ENCODE measurements around the gene CENPW. TPM values are rescaled to one million over a fixed set of nuclear protein-coding genes. Genes with fewer than 3 reads are reported as not detected.

The CENPW gene
- 11.5 to 17.0 TPM (median 12.1 TPM) in 3 replicates for total RNA-seq
- long read RNA-seq, transcript CENPW-203 (3 exons, 750 nt) = major isoform, 10 of 12 reads
- long read RNA-seq, partial matches to known transcripts = 0 of 12 reads
- long read RNA-seq, other reads (novel, unspliced or antisense) = 0 of 12 reads

- Mint-ChIP-seq H3K36me3 (ENCODE audit: low read depth) (no peaks in the 10 kb centered on the region), H3K27me3 (ENCODE audit: low read depth) (no peaks in the 10 kb centered on the region), H3K4me3 (ENCODE audit: unreplicated experiment) (no peak within 1 kb of the TSS), H3K4me1 (ENCODE audit: low read depth) (peaks cover 21% of the 10 kb centered on the region), H3K27ac (ENCODE audit: unreplicated experiment) (no peak within 1 kb of the TSS), H3K9me3 (ENCODE audit: low read depth) (no peaks in the 10 kb centered on the region)
- TF ChIP-seq CTCF (IDR thresholded peaks at IDR 0.05) = peak; percentile 17
- DNase-seq (ENCODE audit: low spot score) = peak; percentile 95
These were observed at the start of gene CENPW for GRCh38 chr6:126339796-126340609. TSS of gene CENPW (plus strand) at chr6:126340115. CDS start at chr6:126340274, 159 bp downstream.

- TF ChIP-seq CTCF (IDR thresholded peaks at IDR 0.05) = no peak
- Mint-ChIP-seq H3K27ac (ENCODE audit: unreplicated experiment) (no peak overlapping the region), H3K4me1 (ENCODE audit: low read depth) (no peaks in the 10 kb centered on the region), H3K9me3 (ENCODE audit: low read depth) (no peaks in the 10 kb centered on the region), H3K4me3 (ENCODE audit: unreplicated experiment) (no peak overlapping the region), H3K27me3 (ENCODE audit: low read depth) (no peaks in the 10 kb centered on the region), H3K36me3 (ENCODE audit: low read depth) (no peaks in the 10 kb centered on the region)
- DNase-seq (ENCODE audit: low spot score) = no peak
These were observed 45.9 kb upstream of the CENPW start for GRCh38 chr6:126293891-126294524.

DNA sequence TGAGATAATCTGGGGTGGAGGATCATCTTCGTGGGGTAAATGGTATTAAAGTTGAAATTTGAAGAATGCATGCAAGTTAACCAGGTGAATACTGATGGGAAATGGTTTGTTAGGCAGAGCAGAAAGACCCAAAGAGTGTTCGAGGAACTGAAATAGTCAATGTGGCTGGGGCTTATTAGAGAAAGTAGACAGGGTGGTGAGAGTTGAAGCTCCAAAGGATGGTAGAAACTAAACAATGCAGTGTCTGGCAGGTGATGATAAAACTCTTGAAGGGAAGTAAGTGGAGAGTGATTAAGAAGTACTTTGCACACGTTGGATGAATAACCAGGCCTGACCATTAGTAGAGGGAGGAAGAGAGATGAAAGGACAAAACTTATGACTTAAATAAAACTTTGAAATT lies 39.8 kb upstream of the CENPW start:
- Mint-ChIP-seq H3K9me3 (ENCODE audit: low read depth) (no peaks in the 10 kb centered on the region), H3K4me1 (ENCODE audit: low read depth) (no peaks in the 10 kb centered on the region), H3K27me3 (ENCODE audit: low read depth) (no peaks in the 10 kb centered on the region), H3K4me3 (ENCODE audit: unreplicated experiment) (no peak overlapping the region), H3K27ac (ENCODE audit: unreplicated experiment) (no peak overlapping the region), H3K36me3 (ENCODE audit: low read depth) (no peaks in the 10 kb centered on the region)
- DNase-seq (ENCODE audit: low spot score) = no peak
- no peak for TF ChIP-seq CTCF (IDR thresholded peaks at IDR 0.05)

- no peak for TF ChIP-seq CTCF (IDR thresholded peaks at IDR 0.05)
- DNase-seq (ENCODE audit: low spot score) = no peak
- Mint-ChIP-seq H3K27me3 (ENCODE audit: low read depth) (no peaks in the 10 kb centered on the region), H3K27ac (ENCODE audit: unreplicated experiment) (no peak overlapping the region), H3K9me3 (ENCODE audit: low read depth) (no peaks in the 10 kb centered on the region), H3K36me3 (ENCODE audit: low read depth) (no peaks in the 10 kb centered on the region), H3K4me3 (ENCODE audit: unreplicated experiment) (no peak overlapping the region), H3K4me1 (ENCODE audit: low read depth) (no peaks in the 10 kb centered on the region)
These were observed 39.2 kb upstream of the CENPW start for GRCh38 chr6:126300735-126301134.

DNA sequence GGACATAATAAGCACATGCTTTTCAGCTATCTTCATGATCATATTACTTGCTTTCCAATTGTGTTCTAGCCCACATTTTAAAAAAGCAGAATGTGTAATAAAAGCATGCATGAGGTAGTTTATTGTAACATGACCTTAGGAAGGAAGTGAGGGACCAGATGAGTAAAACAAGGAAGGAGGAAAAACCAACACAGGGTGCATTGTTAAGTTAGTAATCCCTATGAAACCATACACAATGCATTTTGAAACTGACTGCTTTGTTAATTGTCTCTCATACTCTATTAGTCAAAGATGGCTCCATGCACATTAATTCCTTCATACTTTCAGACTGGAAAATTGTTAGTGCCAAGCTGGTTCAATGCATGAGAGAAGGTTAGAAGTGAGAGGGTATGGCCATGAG lies 37.7 kb upstream of the CENPW start:
- no peak for DNase-seq (ENCODE audit: low spot score)
- Mint-ChIP-seq H3K9me3 (ENCODE audit: low read depth) (no peaks in the 10 kb centered on the region), H3K4me1 (ENCODE audit: low read depth) (no peaks in the 10 kb centered on the region), H3K4me3 (ENCODE audit: unreplicated experiment) (no peak overlapping the region), H3K36me3 (ENCODE audit: low read depth) (no peaks in the 10 kb centered on the region), H3K27ac (ENCODE audit: unreplicated experiment) (no peak overlapping the region), H3K27me3 (ENCODE audit: low read depth) (no peaks in the 10 kb centered on the region)
- no peak for TF ChIP-seq CTCF (IDR thresholded peaks at IDR 0.05)

All from chondrocyte (in vitro differentiated cells).